ENCODE results near the gene CENPM.
A peak's percentile ranks its signal among the peaks of the same experiment; 100 is the strongest.

The CENPM gene

DNA sequence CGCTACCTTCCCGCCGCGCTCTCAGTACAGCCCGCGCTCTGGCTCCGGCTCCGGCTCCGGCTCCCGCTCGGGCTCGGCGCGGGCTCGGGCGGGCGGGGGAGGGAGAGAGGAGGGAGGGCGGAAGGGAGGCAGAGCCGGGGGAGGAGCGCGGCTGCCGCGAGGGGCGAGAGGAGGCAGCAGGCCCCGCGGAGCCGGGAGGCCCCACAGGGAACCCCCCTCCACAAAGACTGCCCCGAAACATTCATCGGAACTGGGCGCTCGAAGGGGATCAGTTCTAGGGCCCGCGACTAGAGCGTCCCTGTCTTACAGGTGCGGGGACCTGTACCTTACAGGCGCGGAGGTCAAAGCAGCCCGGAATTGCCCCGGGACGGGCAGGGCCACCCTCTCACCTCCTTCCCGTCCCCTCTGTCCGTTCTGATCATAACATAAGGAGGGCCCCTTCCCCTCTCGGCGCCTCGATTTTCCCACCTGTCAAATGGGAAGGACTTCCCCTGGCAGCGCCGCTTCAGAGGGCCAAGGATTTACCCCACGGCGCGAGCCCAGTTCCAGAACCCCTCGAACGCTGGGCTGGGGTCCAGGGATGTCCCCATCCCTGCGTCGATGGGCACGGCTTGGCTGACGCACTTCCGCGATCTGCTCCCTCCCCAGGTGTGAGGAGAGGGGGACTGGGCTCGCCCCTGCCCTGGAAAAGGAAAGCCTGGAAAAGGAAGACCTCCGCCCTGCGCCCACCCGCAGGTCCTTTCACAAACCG, 31.7 kb downstream of the CENPM start, which contains the start of gene SHISA8:
Gene SHISA8, minus strand, starts transcription at position 40 of the 751 bp plus-strand sequence. CDS start 407 bp downstream, outside the sequence.
- no peak for FAIRE-seq

DNA sequence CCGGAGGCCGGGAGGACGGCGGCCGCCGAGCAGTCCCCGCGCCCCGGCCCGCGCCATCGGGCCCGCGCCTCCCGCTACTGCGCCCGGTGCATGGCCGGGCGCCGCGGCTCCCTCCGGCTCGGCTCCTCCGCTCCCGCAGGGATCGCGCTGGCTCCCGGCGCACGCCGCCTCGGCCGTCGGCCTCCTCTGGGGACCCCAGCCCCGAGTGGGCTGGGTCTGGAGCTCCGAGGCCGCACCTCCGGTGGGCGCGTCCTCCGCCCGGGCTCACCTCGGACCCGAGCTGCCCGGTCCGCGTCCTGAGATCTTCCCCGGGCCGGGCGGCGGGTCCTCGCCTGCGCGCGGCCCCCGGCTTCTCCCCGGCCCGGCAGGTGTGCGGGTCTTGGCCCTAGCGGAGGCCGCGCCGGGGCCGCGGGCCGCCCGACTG, 32.3 kb downstream of the CENPM start:
- FAIRE-seq (no peak), DNase-seq (ENCODE audit: insufficient read length, low spot score) (no peak)

More for the DNA sequence above, 31.7 kb downstream of the CENPM start, which contains the start of gene SHISA8:
- DNase-seq (ENCODE audit: insufficient read length, low spot score) = peak; percentile 51

DNA sequence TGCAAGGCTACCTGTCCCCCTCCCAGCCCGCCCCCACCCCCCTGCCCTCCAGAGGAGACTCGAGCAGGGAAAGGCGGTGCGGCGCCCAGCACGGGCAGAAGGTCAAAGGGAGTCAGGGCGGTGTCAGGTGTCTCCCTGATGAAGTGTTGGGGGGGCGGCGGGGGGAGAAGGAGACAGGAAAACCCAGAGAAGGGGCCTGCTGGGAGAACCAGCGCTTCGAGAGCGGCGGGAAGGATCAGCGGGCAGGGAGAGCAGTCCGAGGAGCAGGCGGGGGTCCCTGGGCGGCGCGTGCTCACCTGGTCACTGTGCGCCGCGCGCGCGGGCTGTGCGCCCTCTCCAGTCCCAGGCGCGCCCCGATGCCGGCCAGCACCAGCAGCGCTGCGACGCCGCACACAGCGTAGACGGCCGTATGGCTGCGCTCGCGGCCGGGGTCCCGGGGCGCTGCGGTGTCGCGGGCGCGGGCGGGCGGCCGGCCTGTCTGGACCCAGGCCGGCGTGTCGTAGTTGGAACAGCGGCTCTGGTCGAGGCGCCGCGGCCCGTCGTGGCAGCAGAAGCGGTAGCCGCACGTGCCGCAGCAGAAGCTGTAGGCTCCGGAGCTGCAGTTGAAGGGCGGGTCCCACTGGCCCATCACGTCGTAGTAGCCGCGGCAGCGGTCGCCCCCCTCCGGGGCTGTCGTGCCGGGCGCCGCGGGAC, 33.0 kb downstream of the CENPM start:
- DNase-seq (ENCODE audit: insufficient read length, low spot score) (no peak), FAIRE-seq (no peak)

DNA sequence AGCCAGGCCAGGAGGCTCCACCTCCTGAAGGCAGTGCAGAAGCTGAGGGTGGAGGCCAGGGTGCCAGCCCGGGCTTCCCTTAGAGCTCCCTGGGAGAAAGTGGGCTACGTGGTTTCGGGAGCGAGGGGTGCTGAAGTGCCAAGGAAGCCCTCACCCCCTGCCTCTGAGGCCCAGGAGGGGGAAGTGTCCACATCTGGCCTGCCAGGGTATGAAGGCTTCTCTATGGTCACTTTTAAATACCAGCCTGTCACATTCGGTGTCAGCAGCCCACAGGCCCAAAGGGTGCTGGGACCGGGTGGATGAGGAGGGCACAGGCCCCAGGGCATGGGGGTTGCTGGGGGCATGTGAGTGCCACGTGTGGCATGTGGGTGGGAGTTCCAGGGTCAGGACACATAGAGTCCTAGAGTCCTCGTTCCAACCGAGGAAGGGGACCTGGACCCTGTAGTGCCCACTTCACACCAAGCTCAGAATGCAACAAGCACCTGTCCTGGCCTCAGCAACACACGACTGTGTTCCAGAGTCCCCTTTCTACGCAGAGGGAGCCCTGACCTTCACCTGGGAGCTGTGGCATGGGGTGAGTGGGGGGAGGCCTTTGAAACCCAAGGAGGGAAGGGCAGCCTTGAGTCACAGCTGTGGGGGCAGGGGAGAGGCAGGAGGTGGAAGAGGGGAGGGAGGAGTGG, 33.8 kb downstream of the CENPM start:
- FAIRE-seq (no peak), DNase-seq (ENCODE audit: insufficient read length, low spot score) (no peak)

DNA sequence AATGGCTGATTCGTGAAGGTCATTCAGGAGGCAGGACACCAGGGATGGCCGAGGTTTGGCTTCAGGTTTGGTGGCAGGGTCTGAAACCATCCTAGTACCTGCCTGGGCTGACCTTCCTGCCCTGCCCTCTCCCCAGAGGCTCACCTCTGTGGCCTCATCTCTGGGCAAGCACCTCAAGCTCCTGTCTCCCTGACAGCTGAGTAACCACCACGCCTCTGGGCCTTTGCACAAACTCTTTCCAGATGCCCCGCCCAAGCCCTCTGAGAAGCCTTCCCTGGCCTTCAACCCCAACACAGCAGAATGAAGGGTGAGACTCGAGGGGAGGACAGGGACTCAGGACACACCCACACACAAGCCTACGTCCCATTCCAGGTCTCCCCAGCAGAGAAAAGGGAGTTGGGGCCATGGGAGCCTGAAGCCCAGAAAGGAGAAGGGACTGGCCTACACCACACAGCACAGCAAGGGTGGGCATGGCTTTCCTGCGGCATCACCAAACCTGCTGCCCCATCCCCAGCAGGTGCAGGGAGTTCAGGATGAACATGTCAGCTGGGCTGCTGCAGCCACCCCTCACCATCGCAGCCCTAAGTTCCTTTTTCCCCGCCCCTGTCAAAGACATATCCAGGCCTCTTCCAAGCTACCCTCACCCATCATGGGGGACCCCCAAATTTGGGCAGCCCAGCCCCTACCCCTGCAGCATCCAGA, 34.5 kb downstream of the CENPM start:
- no peak for FAIRE-seq
- no peak for DNase-seq (ENCODE audit: insufficient read length, low spot score)

DNA sequence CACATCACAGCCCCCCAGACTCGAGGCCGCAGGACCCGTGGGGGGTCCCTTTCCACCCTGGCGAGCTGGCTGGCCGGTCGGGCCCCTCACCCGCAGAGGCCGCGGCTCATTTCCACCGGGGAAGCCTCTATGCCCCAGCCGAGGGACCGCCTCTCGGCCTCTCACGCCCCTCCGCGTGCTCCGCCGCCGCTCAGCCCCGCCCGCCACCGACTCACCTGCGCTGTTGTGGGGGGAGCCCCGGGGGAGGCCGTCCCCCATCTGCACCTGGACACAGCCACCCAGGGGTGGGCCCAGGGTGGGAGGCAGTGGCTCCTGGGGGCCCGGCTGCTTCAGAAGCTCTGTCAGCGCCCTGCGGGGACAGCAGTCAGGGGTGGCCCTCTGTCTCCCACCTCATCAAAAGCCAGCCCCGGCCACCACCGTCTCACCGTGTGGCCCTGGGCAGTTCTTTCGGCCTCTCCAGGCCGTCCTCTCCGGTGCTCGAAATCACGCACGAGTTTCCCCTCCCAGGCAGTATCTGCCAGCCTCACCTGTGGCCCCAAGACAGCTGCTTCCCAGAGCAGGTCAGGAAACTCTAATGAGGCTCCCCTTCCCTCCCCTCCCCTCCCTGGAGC, 35.8 kb downstream of the CENPM start:
- FAIRE-seq = no peak

DNA sequence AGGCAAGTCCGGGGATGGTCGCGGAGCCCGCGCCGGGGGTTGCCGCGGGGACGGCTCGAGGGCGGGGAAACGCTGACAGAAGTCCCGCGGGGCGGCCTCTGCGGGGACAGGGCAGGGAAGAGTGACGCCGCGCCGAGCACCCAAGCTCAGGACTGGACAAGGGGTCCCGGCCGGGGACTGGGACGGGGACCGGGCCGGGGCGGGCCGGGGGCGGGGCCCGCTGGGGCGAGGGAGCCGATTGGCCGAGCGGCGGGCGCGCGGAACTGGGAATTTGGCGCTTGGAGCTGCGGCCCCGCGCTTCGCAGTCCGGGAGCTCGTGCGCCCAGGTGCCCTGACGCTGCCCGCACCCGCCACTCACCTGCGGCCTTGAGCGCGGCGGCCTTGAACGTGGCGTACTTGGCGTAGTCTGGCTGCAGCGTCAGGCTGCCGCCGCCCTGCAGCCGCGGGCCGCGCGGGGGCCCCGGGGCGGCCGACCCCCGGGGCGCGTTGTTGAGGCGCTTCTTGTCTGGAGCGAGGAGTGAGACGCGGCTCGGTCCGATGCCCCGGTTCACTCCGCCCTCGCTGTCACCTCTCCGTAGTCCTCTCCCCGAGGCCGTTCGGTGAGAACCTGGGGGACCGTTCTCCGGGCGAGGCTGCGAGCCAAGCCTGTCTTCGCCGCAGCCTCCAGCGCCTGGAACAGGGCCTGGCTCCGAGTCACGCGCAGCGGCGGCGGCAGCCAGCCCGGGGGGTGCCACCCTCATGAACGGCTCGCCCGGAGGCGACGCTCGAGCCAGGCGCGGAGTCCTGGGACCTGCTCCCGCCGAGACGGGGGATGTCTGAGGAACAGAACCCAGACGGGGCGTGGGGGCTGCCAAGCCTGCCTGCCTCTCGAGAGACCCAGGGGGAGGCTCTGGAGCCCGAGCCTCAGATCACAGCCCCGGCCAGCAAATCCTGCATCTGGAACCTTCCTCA, 36.6 kb downstream of the CENPM start:
- FAIRE-seq = no peak
- no peak for DNase-seq (ENCODE audit: insufficient read length, low spot score)

More for the DNA sequence above, 35.8 kb downstream of the CENPM start:
- no peak for DNase-seq (ENCODE audit: insufficient read length, low spot score)

DNA sequence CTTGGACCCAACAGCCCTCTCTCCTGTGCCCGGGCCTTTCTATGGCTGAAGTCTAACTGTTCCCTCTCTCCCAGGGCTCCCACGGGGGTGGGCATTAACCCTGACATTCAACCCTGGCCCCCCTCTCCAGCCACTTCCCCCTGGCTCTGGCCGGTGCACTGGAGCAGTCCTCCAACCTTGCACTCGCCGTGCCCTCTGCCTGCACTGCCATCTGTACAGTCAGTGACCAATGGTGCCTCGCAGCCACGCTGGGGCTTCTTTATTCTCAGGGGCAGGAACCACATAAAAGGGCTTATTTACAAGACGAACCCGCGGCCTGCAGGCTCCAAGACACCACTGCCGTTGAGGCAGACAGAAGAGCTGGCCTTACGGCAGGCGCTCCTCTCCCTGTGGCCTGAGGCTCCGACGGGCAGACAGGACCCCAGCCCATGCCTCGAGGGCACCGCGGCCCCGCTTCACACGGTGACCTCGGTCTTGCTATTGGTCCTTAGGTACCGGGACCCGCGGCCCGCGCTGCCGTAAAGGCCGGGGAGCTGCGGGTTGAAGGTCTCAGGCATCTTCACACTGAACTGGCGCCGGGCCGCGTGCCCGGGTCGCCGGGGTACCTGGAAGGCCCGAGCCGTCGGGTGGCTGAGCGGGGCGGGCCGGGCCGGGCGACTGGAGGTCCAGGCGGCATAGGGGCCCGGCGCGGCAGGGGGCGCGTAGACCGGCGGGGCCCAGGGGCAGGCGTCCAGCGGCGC, 37.5 kb downstream of the CENPM start:
- no peak for DNase-seq (ENCODE audit: insufficient read length, low spot score)
- no peak for FAIRE-seq

DNA sequence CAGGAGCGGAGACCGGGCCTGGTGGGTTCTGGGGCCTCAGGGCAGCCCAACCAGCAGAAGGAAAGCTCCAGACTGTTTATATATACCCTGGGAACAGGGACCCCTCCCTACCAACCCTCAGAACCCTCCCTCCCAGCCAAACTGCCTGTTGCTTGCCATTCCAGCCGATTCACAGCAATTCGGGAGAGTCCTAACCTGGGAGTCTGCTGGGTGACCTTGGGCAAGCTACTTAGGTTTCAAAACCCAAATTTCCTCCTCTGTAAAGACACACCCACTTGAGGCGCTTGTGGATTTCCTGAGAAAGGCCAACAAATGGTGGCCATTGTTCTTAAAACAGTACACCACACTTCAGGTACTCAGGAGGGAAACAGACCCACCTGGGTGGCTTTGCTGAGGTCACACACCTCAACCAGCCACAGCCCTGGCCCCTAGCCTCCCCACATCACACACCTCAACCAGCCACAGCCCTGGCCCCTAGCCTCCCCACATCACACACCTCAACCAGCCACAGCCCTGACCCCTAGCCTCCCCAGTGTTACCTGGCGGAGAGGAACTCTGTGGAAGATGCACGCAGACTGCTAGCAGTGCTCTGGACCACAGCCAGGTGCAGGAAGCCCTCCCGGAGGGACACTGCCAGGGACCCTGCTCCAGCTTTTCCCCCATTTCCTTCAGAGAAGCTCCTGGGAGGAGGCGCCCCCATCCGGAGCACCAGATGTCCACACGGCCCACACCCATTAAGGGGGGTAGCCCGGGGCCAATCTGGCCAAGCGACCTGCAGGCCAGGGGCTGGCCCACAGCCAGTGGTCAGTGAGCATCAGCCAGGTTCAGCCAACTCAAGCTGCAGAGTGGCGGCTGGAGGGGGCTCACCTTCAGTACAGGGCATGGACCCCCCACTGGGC, 38.3 kb downstream of the CENPM start:
- no peak for DNase-seq (ENCODE audit: insufficient read length, low spot score)
- FAIRE-seq = no peak

DNA sequence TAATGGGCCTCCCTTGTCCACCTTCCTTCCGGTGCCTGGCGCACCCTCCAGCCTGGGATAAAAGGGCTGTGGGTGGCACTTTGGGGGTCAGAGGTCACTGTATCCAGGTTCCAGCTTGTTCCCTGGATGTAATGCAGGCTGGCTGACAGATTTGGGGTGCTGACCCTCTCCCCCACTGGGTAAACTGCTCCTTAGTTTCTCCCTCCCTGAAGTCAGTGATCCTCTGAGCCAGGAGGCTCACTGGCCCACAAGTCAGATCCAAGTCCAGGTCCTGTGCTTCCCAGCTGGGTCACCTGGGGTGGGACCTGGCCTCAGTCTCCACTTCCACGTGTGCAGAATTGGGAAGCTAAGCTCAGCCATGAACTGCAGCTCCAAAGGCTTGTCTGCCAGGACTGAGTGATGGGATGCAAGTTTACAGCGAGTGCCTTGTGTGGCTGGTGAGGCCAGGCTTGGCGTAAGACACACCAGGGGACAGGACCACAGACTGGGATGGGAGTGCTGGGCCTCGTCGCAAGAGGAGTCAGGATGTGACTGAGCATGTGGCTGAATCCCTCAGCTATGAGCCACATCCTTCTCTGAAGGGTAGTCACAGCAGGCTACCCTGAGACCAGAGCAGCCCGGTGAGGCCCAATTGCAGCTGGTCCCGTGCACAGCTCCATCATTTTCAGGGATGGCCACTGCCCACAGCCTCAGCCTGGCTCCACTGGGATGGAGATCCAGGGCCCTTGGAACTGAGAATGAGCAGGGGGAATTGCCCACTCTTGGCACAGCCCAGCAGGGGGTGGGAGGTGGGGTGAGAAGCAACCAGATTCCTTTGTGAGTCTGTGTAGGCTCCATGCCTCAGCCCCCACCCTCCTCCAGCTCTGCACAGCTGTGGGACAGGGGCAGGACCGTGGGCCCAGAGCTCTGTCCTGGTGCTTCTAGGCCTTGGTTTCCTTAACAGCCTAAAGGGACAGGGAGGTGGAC, 39.2 kb downstream of the CENPM start:
- FAIRE-seq (peak; percentile 33), DNase-seq (ENCODE audit: insufficient read length, low spot score) (no peak)

DNA sequence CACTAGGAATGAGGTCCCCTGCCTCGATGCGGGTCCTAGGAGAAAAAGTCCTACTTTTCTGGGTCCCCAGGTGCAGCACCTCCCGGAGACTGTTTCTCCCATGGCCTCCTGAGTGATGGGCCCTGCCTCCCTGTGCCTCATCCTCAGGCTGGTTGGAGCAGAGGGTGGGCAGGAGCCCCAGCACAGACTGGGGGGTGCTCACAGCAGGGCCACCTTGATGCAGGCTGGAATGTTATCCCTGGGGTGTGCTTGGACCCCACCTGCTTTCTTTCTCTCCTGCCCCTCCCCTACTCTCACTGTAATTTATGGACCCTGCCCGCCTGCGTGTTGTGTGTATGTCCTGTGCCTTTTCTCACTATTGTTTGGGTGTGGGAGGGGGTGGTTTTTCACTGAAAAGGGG, 40.1 kb downstream of the CENPM start:
- FAIRE-seq (no peak), DNase-seq (ENCODE audit: insufficient read length, low spot score) (no peak)

DNA sequence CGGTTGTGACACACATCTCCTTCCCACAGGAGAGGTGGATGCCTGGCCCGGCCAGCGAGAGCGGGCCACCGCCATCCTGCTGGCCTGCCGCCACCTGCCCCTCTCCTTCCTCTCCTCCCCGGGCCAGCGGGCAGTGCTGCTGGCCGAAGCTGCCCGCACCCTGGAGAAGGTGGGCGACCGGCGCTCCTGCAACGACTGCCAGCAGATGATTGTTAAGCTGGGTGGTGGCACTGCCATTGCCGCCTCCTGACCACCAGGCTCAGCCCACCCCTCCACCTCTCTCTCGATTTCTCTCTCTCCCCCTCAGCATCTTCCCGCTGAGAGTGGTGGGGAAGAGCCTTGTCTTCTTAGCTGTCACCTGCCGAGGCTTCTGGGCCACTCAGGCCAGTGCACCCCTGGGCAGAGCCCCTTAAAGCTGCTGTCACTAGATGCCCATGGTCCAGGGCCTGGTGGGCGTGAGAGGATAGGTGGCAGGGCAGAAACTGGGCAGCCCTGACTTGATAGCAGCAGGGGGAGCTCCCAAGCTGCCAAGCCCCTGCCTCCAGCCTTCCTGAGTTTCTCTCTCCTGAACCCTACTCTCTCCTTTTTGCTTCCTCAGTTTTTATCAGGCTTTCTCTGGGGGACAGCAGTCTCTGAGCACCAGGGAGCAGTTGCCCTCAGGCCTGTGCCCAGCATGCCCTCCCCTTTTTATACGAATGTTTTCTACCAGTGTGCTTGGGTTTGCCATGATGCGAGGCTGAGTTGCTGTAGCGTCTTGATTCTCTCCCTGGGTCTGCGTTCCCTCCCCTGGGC, 41.3 kb downstream of the CENPM start:
- FAIRE-seq (no peak), DNase-seq (ENCODE audit: insufficient read length, low spot score) (no peak)

DNA sequence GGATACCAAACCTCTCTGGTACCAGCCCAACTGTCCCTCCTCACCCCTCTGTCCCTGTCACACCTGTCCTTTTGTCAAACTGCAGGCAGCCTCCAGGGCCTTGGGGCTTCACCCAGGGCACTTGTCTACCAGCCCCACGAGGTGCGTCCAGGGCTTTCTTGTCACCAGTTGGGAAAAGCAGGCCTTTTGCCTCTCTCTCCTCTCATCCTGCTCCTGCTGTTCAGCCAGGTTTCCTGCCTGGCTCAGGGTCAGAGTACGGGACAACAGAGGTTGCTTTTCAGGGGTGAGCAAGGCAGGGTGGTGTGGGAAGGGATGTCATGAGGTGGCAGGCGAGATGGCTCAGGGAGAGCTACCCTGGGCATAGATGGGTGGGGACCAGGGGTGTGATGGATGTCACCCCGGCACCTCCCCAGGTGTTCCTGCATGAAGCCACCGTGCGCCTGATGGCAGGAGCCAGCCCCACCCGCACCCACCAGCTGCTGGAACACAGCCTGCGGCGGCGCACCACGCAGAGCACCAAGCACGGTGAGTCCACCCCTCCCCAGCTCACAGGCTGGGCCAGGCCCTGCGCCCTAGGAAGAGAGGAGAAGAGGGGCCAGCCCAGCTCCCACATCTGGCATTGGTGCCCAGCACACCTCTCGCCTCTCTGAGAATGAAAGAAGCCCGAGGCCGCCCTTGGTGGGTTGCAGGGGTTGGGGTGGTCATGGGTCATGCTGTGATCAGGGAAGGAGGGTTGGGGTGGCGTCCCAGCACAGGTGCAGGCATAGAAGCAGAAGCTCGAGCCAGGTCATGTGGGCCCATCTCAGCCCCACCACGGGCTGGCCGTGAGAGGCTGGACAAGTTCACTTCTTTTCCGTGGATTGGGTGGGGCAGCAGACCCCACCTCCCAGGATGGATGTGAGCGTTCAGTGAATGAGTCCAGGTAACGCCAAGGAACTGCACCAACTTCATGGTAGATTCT, 42.2 kb downstream of the CENPM start:
- DNase-seq (ENCODE audit: insufficient read length, low spot score) = no peak
- FAIRE-seq = no peak

DNA sequence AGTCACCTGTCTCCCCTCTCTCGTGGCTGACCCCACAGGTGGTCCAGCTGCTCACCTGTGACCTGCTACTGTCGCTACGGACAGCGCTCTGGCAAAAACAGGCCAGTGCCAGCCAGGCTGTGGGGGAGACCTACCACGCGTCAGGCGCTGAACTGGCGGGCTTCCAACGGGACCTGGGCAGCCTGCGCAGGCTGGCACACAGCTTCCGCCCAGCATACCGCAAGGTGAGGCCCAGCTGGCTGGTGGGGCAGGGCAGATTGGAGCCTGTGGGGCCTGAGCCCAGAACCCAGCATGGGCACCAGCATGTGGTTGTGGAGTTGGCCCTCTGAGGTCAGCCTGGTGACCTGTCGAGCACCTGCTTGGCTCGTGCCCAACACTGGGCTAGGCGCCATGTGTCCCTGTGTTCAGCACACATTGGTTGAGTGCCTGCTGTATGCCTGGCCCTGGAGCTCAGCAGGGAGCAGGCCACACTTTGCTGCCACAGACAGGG, 44.0 kb downstream of the CENPM start:
- FAIRE-seq (no peak), DNase-seq (ENCODE audit: insufficient read length, low spot score) (no peak)

Measured in HTR-8/SVneo (cell line).